Effector memory CD4-positive, alpha-beta T cell (primary cell): ENCODE data around the gene PCDH9.

Source experiments
- DNase-seq, 3 donors: peaks; one replicate each; pipeline ENCODE4 v3.0.0-alpha.2; 2020
- H3K27ac ChIP-seq: 2 replicates; pipeline ENCODE4 v1.7.0; 2013; ENCODE audit warnings: mild to moderate bottlenecking, low read length, moderate library complexity; ENCODE audit not compliant: insufficient read depth, poor library complexity, severe bottlenecking
- H3K27me3 ChIP-seq: replicated peaks from 2 replicates; pipeline ENCODE4 v1.7.0; 2013; ENCODE audit warnings: mild to moderate bottlenecking, low read length; ENCODE audit not compliant: insufficient read depth, control insufficient read depth, poor library complexity, severe bottlenecking
- H3K36me3 ChIP-seq: 2 replicates; pipeline ENCODE4 v1.7.0; 2013; ENCODE audit warnings: mild to moderate bottlenecking, low read length, moderate library complexity; ENCODE audit not compliant: control insufficient read depth, insufficient read depth
- H3K4me1 ChIP-seq: 2 replicates; pipeline ENCODE4 v1.7.0; 2013; ENCODE audit warnings: low read length, mild to moderate bottlenecking; ENCODE audit not compliant: control insufficient read depth, insufficient read depth, poor library complexity, severe bottlenecking
- H3K4me3 ChIP-seq: 2 replicates; pipeline ENCODE4 v1.7.0; 2013; ENCODE audit warnings: low read length, low read depth, mild to moderate bottlenecking; ENCODE audit not compliant: insufficient read depth, poor library complexity, severe bottlenecking
- H3K9me3 ChIP-seq: 2 replicates; pipeline ENCODE4 v1.7.0; 2013; ENCODE audit warnings: mild to moderate bottlenecking, low read length, moderate library complexity; ENCODE audit not compliant: control insufficient read depth

The PCDH9 gene

DNA sequence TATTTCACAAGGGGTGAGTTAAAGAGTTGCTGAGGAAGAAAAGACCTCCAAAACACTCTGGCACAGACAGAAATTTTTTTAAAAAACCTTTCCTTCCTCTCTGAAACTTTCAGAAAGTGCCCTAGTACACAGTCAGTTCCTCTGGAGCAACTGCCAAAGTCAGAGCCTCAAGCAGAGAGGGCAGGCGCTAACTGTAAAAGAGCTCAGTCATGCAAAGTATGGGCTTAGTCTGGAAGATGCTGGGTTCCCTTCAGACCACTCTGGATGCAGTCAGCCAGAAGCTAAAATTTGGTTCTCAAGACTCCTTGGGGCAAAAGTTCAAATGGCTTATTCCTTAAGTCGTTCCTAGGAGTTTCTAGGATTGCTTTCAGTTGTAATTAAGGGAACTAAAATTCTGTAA, 671.6 kb downstream of the PCDH9 start:
- Histone ChIP-seq H3K36me3 (no peaks in the 10 kb centered on the region), H3K27ac (no peak overlapping the region), H3K27me3 (no peaks in the 10 kb centered on the region), H3K4me3 (no peak overlapping the region), H3K4me1 (no peaks in the 10 kb centered on the region), H3K9me3 (no peaks in the 10 kb centered on the region)
- DNase-seq, result no peak

DNA sequence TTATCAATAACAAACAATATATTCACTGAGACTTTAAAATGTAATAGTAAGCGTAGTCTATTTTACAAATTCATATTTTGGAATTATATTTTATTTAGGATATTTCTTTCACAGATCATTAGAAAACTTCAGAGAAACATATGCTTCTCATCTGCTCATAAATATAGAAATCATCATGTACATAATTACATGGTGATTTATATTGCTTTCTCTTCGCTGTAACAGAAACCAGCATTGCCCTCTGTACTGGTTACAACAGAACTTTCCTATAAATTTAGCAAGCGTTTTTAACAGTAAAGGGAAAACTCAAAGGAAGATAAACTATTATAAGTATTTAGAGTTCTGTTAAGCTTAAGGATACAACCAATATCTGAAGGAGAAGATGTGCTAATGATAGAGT, 672.8 kb downstream of the PCDH9 start:
- Histone ChIP-seq H3K4me3 (no peak overlapping the region), H3K4me1 (no peaks in the 10 kb centered on the region), H3K9me3 (no peaks in the 10 kb centered on the region), H3K36me3 (no peaks in the 10 kb centered on the region), H3K27ac (no peak overlapping the region), H3K27me3 (no peaks in the 10 kb centered on the region)
- DNase-seq, result no peak

DNA sequence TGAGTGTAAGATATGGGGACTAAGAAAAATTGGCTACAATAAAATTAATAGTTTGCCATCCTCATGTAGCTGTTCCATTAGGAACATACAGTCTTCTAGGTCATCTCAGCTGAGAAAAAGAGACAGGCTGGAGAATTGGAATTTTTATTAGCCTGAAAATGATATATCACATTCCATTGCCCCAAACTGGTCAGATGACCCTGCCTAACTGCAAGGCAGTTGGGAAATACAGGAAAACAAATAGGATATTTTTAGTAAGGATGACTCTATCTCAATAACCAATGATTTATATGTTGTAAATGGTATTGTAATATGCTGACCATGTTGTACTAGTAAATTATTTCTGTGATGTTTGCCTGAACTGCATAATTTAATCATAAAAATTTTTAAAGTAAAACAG, 673.8 kb downstream of the PCDH9 start:
- Histone ChIP-seq H3K27me3 (no peaks in the 10 kb centered on the region), H3K36me3 (no peaks in the 10 kb centered on the region), H3K27ac (no peak overlapping the region), H3K4me1 (no peaks in the 10 kb centered on the region), H3K9me3 (no peaks in the 10 kb centered on the region), H3K4me3 (no peak overlapping the region)
- DNase-seq, result no peak

DNA sequence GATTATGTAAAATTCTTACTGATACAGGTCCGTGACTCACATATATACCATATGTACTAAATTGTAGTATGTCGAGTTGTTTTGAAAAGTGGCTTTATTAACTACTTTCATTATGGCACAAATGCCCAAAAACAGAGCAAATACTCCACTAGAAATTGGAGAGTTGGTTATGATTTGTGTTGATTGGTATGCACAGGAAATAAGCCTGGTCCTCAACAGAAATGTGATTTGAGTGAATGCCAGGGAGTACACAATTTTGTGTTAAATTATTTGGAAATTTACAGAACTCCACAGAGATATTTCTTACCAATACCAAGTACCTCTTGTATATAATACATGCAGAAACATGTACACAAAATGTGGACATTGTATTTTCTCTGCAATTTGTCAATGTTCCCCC, 676.7 kb downstream of the PCDH9 start:
- Histone ChIP-seq H3K36me3 (no peaks in the 10 kb centered on the region), H3K9me3 (no peaks in the 10 kb centered on the region), H3K27me3 (no peaks in the 10 kb centered on the region), H3K4me3 (no peak overlapping the region), H3K27ac (no peak overlapping the region), H3K4me1 (no peaks in the 10 kb centered on the region)
- DNase-seq, result no peak

DNA sequence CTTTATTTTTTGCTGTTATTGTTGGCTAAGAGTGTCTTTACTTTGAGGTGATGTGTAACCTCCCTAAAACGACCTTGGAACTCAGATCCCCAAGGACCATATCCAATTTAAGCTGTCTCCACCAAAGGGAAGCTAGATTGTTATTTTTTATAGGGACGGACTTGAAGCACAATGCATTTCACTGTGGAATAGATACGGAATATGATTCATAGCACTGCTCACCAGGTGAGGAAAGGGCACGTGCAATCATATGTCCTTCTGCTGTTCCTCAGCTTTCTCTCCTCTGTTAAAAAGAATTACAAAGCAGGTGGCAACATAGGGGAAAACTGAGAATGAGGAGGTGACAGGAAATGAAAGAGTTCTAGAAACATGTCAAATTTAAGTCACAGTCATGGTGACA, 679.0 kb downstream of the PCDH9 start:
- no peak overlapping the region for H3K4me3 ChIP-seq
- H3K27me3 ChIP-seq, result no peaks in the 10 kb centered on the region
- H3K27ac ChIP-seq, result no peak overlapping the region
- H3K36me3 ChIP-seq, result no peaks in the 10 kb centered on the region
- H3K9me3 ChIP-seq, result no peaks in the 10 kb centered on the region
- DNase-seq, result no peak
- H3K4me1 ChIP-seq, result no peaks in the 10 kb centered on the region

DNA sequence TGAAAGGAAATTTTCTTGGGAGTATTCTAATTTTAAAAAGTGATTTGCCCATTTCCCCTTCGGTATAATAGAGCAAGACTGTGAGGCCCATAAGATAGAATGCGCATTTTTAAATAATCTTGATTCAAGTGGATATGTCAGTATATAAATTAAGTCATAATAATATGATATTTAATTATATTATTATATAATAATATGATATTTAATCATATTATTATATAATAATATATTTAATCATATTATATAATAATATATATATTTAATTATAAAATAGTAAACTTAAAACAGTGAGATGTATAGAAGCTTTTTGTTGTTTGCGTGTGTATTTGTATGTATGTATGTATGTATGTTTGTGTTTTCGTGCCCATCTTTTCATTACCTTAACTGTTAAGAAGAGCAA, 682.5 kb downstream of the PCDH9 start:
- Histone ChIP-seq H3K36me3 (no peaks in the 10 kb centered on the region), H3K27me3 (no peaks in the 10 kb centered on the region), H3K4me1 (no peaks in the 10 kb centered on the region), H3K27ac (no peak overlapping the region), H3K4me3 (no peak overlapping the region), H3K9me3 (no peaks in the 10 kb centered on the region)
- no peak for DNase-seq

DNA sequence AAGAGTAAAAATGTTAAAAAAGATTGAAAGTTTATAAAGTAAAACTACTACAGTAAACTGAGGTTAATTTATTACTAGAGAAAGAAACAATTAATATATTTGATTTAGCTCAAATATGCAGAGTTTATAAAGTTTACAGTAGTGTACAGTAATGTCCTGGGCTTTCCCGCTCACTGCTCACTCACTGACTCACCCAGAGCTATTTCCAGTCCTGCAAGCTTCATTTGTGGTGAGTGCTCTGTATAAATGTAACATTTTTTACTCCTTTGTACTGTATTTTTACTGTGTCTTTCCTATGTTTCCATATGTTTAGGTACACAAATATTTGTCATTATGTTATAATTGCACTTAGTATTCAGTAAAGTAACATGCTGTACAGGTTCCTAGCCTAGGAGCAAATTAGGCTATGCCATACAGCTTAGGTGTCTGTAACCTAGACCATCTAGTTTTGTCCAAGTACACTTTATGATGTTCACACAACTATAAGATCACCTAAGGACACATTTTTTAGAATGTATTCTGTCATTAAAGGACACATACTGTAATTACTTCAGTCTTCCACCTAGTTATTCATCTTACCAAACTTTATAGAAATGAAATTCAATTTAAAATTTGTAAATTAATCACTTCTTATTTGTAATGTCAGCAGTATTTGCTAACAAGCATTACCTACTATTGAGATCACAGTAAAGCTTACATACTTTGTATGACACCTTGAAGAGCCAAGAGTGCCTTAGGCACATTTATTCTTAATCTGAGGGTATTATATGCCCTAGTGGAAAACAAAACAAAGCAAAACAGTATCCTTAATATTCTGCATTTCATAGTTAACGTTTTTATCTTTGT, 683.4 kb downstream of the PCDH9 start:
- Histone ChIP-seq H3K27me3 (no peaks in the 10 kb centered on the region), H3K4me1 (no peaks in the 10 kb centered on the region), H3K36me3 (no peaks in the 10 kb centered on the region), H3K27ac (no peak overlapping the region), H3K9me3 (no peaks in the 10 kb centered on the region), H3K4me3 (no peak overlapping the region)
- DNase-seq, result no peak

DNA sequence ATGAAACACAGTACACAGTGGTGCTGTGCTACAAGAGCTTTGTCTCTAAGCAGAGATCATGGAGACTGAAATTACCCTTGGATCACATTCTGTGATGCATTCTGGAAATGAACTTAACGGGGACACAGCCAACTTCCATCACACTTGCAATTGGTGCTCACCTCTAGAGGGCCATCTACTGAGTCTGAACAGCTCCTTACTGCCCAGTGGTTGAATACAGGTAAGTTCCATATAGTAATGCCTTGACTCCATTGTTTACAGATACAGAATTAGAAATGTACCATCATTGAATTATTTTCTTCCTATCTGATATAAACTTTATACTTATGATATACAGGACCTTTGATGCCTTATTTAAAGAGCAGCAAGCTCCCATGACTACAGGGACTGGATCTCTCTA, 686.4 kb downstream of the PCDH9 start:
- Histone ChIP-seq H3K4me1 (no peaks in the 10 kb centered on the region), H3K36me3 (no peaks in the 10 kb centered on the region), H3K27me3 (no peaks in the 10 kb centered on the region), H3K9me3 (no peaks in the 10 kb centered on the region), H3K27ac (no peak overlapping the region), H3K4me3 (no peak overlapping the region)
- no peak for DNase-seq

DNA sequence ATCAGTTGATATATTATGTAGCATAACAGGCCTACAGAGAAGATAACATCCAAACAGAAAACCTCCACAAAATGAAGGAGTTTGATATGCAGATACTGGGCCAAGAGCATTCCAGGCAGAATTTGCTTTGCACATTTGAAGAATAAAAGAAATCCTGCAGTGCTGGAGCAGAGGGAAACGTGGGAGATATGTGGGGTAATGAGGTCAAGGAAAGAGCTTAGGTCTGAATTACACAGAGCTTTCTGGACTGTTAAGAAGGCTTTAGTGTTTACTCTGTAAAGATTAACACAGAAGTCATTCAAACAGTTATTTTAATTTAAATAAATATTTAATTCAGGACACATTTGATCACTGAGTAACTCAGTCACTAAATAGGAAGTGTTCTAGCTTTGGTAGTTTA, 692.7 kb downstream of the PCDH9 start:
- DNase-seq, result no peak
- Histone ChIP-seq H3K27me3 (no peaks in the 10 kb centered on the region), H3K36me3 (no peaks in the 10 kb centered on the region), H3K4me1 (no peaks in the 10 kb centered on the region), H3K4me3 (no peak overlapping the region), H3K27ac (no peak overlapping the region), H3K9me3 (no peaks in the 10 kb centered on the region)

DNA sequence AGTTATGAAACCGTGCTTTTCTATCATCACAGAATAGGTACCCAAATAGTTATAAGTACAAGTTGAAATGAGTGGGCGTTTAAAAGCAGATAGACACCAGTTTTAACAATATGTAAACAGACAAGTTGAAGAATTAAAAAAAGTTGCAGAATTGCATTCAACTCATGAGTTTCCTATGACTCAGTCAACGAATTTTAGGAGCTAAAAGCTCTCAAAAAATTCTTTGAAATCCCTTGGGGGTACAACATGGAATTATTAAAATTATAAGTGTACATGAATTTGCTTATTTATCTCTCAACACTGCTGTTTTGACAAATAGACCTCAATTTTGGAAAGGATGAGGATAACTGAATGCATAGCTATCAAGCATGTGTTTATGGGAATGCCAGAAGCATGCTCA, 693.4 kb downstream of the PCDH9 start:
- Histone ChIP-seq H3K36me3 (no peaks in the 10 kb centered on the region), H3K4me1 (no peaks in the 10 kb centered on the region), H3K9me3 (no peaks in the 10 kb centered on the region), H3K4me3 (no peak overlapping the region), H3K27me3 (no peaks in the 10 kb centered on the region), H3K27ac (no peak overlapping the region)
- no peak for DNase-seq
